IPS-18a (cell line): ENCODE results near the gene HS6ST1.
A peak's percentile ranks its signal among the peaks of the same experiment; 100 is the strongest.
"Not testable (repeated sequence)": the region's sequence is repeated elsewhere in the genome, so short reads cannot be mapped to it uniquely, and the experiment has no call there.

ENCODE experiments used
- H3K27ac ChIP-seq: one replicate; pipeline ENCODE4 v1.5.1; 2013; ENCODE audit warnings: low read length
- H3K27me3 ChIP-seq: one replicate; pipeline ENCODE4 v1.6.1; 2013; ENCODE audit warnings: mild to moderate bottlenecking, low read length; ENCODE audit not compliant: control insufficient read depth, insufficient read depth
- H3K36me3 ChIP-seq: one replicate; pipeline ENCODE4 v1.6.1; 2013; ENCODE audit warnings: low read depth, low read length; ENCODE audit not compliant: control insufficient read depth
- H3K4me1 ChIP-seq: one replicate; pipeline ENCODE4 v1.6.1; 2013; ENCODE audit warnings: low read depth, low read length; ENCODE audit not compliant: control insufficient read depth
- H3K4me3 ChIP-seq: one replicate; pipeline ENCODE4 v1.5.1; 2013; ENCODE audit warnings: low read length
- H3K9ac ChIP-seq: one replicate; pipeline ENCODE4 v1.6.1; 2013; ENCODE audit warnings: mild to moderate bottlenecking, low read length, moderate library complexity
- H3K9me3 ChIP-seq: one replicate; pipeline ENCODE4 v1.6.1; 2013; ENCODE audit warnings: low read depth, low read length; ENCODE audit not compliant: control insufficient read depth

Gene HS6ST1

DNA sequence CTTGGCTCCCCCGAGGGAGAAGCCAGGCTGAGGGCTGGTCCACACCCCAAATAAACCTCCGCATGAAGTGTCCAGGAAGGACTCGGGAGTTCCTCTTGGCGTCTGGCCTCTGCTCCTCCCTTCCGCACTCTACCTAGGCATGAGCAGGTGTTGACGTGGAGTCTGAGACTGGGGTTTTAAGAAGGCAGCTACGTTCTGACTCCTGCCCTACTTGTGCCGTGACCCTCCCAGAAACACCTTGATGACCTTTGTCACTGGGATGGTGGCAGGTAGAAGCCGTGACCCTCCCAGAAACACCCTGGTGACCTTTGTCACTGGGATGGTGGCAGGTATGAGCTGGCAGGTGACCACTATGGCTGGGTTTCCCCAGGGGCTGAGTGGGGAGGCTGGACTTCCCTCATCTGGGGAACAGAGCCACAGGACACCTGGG lies 54.8 kb downstream of the HS6ST1 start:
- no peak overlapping the region for H3K27ac ChIP-seq
- H3K9me3 ChIP-seq: no peaks in the 10 kb centered on the region
- H3K36me3 ChIP-seq: peaks cover 2% of the 10 kb centered on the region
- no peak overlapping the region for H3K4me3 ChIP-seq
- H3K27me3 ChIP-seq: no peaks in the 10 kb centered on the region
- no peak overlapping the region for H3K9ac ChIP-seq
- H3K4me1 ChIP-seq: peaks cover 16% of the 10 kb centered on the region

DNA sequence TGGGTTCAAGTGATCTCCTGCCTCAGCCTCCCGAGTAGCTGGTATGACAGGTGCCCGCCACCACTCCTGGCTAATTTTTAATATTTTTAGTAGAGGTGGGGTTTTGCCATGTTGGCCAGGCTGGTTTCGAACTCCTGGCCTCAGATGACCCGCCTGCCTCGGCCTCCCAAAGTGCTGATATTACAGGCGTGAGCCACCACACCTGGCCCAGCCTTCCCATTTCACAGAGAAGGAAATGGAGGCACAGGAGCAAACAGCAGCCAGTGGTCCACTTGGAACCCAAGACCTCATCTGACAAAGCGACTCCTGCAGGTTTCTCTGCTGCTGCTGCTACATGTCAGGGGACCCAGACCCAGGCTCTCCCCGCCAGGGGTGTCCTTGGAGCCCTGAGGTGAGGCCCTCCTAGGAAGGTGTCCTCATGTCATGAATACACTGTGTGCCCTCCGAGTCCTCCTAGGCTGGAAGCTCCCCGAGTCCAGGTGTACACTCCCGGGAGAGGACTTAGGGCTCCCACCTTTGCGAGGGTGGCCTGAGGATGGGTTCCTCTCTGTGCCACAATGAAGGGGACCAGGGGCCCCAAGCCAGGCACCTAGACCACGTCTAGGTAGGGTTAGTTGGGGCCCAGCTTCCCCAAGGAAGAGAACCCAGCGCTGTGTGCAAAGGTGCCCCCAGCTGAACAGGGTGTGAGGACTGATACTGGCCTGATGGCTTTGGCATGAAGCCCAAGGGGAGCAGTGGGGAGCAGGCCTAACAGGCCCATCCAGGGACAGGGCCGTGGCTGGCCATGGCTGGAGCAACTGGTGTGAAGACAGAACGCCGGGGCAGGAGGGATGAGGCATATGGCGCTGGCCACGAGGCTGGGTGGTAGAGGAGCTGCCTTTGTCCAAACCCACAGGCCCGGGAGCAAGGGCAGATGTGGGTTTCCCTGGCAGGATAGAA lies 56.1 kb downstream of the HS6ST1 start:
- H3K9ac ChIP-seq: no peak overlapping the region
- no peaks in the 10 kb centered on the region for H3K36me3 ChIP-seq
- no peaks in the 10 kb centered on the region for H3K27me3 ChIP-seq
- H3K9me3 ChIP-seq: no peaks in the 10 kb centered on the region
- no peak overlapping the region for H3K4me3 ChIP-seq
- no peak overlapping the region for H3K27ac ChIP-seq
- H3K4me1 ChIP-seq: peaks cover 16% of the 10 kb centered on the region

- no peaks in the 10 kb centered on the region for H3K9me3 ChIP-seq
- H3K9ac ChIP-seq: peak overlapping the region; percentile 8
- H3K4me3 ChIP-seq: no peak overlapping the region
- peaks cover 16% of the 10 kb centered on the region for H3K4me1 ChIP-seq
- no peaks in the 10 kb centered on the region for H3K27me3 ChIP-seq
- H3K27ac ChIP-seq: no peak overlapping the region
- H3K36me3 ChIP-seq: no peaks in the 10 kb centered on the region
Measured at GRCh38 chr2:128261245-128262128, 57.2 kb downstream of the HS6ST1 start.

DNA sequence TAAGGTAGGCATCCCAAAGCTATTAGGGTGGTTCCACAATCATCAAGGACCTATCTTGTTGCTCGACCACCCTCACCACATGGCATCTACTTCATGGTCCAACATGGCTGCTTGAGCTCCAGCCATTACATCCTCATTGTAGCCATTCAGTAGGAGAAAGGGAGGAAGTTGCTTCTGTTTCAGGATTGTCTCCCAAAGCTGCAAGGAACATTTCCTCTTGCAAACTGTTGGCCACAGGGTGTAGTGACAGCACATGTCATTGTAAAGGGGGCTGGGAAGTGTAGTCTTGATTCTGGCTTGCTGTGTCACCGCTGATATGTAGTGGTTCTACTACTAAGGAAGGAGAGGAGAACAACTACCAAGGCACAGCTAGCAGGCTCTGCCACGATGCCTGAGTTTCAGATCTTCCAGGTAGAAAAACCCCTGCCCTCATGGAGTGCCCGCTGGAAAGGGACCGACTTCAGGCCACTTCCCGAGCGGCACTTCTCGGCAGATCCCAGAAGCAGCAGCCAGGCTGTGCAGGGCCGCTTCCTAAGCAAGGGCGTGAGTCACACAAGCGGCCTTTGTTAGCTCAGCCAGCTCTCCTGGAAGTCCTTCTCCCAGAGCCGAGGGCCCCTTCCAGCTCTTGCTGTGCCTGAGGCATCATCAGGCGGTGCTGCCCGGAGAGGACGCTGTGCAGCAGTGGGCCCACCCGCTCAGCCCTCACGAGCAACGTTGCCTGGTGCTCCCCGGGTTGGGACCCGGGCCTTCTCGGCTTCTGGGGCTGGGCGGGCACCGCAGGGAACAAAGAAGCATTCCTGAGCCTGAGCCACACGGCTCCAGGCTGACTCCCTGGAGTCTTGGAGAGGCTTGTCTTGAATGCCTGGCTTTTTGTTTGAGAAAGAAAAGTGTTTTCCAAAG lies 58.2 kb downstream of the HS6ST1 start:
- Histone ChIP-seq H3K27me3 (no peaks in the 10 kb centered on the region), H3K4me1 (peaks cover 16% of the 10 kb centered on the region), H3K9me3 (no peaks in the 10 kb centered on the region), H3K36me3 (no peaks in the 10 kb centered on the region), H3K4me3 (no peak overlapping the region), H3K27ac (no peak overlapping the region), H3K9ac (peak overlapping the region; percentile 8)

DNA sequence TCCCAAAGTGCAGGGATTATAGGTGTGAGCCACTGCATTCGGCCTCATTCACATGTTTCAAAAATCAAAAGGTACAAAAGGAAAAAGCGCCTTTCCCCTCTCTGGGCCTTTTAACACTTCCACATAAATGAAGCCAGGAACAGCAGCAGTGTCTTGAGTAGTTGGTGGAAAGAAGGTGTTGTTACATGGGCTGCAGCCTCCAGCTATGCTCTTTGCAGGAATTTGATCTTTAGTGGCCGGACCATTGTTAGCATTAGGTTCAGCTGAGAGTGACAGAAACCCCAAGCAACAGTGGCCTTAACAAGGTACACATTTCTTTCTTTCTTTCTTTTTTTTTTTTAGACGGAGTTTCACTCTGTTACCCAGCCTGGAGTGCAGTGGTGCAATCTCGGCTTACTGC lies 59.1 kb downstream of the HS6ST1 start:
- Histone ChIP-seq H3K4me3 (no peak overlapping the region), H3K36me3 (no peaks in the 10 kb centered on the region), H3K9me3 (no peaks in the 10 kb centered on the region), H3K9ac (no peak overlapping the region), H3K27me3 (no peaks in the 10 kb centered on the region), H3K27ac (no peak overlapping the region), H3K4me1 (peaks cover 16% of the 10 kb centered on the region)

- Histone ChIP-seq H3K4me1 (peaks cover 16% of the 10 kb centered on the region), H3K4me3 (no peak overlapping the region), H3K9me3 (no peaks in the 10 kb centered on the region), H3K36me3 (no peaks in the 10 kb centered on the region), H3K27me3 (no peaks in the 10 kb centered on the region), H3K9ac (no peak overlapping the region), H3K27ac (no peak overlapping the region)
Measured at GRCh38 chr2:128258218-128258617, 60.5 kb downstream of the HS6ST1 start.

GRCh38 chr2:128252501-128252900 lies 66.2 kb downstream of the HS6ST1 start:
- Histone ChIP-seq H3K27ac (no peak overlapping the region), H3K9me3 (no peaks in the 10 kb centered on the region), H3K36me3 (no peaks in the 10 kb centered on the region), H3K4me1 (no peaks in the 10 kb centered on the region), H3K9ac (no peak overlapping the region), H3K4me3 (no peak overlapping the region), H3K27me3 (no peaks in the 10 kb centered on the region)

DNA sequence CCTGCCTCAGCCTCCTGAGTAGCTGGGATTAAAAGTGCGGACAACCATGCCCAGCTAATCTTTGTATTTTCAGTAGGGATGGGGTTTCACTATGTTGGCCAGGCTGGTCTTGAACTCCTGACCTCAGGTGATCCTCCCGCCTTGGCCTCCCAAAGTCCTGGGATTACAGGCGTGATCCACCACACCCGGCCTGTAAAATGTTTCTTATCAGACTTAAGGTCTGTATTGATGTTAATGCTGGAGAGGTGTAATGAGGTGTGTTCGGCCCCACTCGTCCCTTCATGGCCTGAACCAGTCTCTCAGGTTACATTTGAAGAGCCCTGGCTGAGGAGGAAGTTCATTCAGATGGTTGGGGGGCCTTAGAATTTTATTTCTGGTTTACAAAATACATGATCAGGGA lies 66.6 kb downstream of the HS6ST1 start:
- not testable (repeated sequence) for H3K4me1 ChIP-seq, H3K9ac ChIP-seq, H3K27ac ChIP-seq, H3K4me3 ChIP-seq, H3K9me3 ChIP-seq, H3K27me3 ChIP-seq, H3K36me3 ChIP-seq

DNA sequence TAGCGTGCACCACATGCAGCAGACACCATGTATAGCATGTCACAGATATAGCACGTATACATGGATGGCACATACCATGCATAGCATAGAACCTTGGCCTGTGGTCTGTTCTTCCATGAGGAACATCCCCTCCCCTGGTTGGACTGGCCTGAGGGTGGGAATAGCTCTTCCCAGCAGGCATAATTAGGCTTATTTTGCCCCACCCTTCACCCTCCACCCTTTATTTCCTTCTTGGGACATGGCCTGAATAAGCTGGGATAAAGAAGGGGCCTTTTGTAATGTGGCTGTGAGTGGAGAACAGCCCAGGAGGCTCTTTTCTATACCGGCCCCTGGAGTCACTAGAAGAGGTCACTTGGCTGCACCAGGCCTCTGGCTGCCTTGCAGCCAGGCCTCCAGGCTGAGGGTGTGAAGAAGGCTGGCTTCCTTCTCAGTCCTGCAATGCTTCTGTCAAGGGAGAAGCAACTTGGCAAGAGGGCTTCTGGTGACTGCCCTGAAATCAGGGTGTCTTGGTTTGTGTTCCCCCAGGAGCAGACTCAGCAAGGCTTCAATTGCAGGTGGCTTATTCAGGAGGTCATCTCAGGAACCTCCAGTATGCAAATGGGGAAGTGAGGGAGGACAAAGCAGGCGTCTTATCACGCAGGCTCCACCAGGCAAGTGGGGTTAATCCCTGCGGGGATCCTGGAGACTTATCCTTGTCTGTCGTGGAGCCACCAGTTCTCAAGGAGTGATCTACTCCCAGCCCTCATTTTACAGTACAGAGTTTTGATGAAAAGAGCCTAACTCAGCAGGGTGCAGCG lies 68.2 kb downstream of the HS6ST1 start:
- no peaks in the 10 kb centered on the region for H3K9me3 ChIP-seq
- no peak overlapping the region for H3K9ac ChIP-seq
- H3K27ac ChIP-seq: no peak overlapping the region
- H3K27me3 ChIP-seq: no peaks in the 10 kb centered on the region
- H3K4me1 ChIP-seq: no peaks in the 10 kb centered on the region
- no peak overlapping the region for H3K4me3 ChIP-seq
- H3K36me3 ChIP-seq: no peaks in the 10 kb centered on the region

- Histone ChIP-seq H3K27ac (no peak overlapping the region), H3K4me1 (no peaks in the 10 kb centered on the region), H3K9ac (no peak overlapping the region), H3K36me3 (no peaks in the 10 kb centered on the region), H3K27me3 (no peaks in the 10 kb centered on the region), H3K9me3 (no peaks in the 10 kb centered on the region), H3K4me3 (no peak overlapping the region)
Measured at GRCh38 chr2:128249555-128249954, 69.1 kb downstream of the HS6ST1 start.
